IPS-11a (cell line): ENCODE data around the gene ECPAS.
"Not testable (repeated sequence)": the region's sequence is repeated elsewhere in the genome, so short reads cannot be mapped to it uniquely, and the experiment has no call there.

Source experiments
- H3K4me3 ChIP-seq: one replicate; pipeline ENCODE4 v1.5.1; 2013; ENCODE audit warnings: low read depth, low read length, control low read depth

Gene ECPAS

GRCh38 chr9:111483858-111484571 lies at the start of gene ECPAS:
ECPAS (minus strand) TSS chr9:111484383; CDS start chr9:111472918, 11,465 bp downstream.
- peak within 1 kb of the TSS; percentile 85 for H3K4me3 ChIP-seq

- no peak overlapping the region for H3K4me3 ChIP-seq
Observed at GRCh38 chr9:111533099-111533790, 49.1 kb upstream of the ECPAS start.

- no peak overlapping the region for H3K4me3 ChIP-seq
Observed at GRCh38 chr9:111531716-111532115, 47.5 kb upstream of the ECPAS start.

GRCh38 chr9:111529787-111530186 lies 45.6 kb upstream of the ECPAS start:
- H3K4me3 ChIP-seq, result no peak overlapping the region

GRCh38 chr9:111527347-111527746 lies 43.2 kb upstream of the ECPAS start:
- no peak overlapping the region for H3K4me3 ChIP-seq

GRCh38 chr9:111525056-111525977 lies 41.1 kb upstream of the ECPAS start, which contains the start of gene ZNF483:
ZNF483 (plus strand) TSS chr9:111525179; CDS start chr9:111527396, 2,217 bp downstream.
- H3K4me3 ChIP-seq, result peak within 1 kb of the TSS; percentile 86

GRCh38 chr9:111524731-111525055 lies 40.5 kb upstream of the ECPAS start:
- H3K4me3 ChIP-seq, result no peak overlapping the region

- H3K4me3 ChIP-seq, result no peak overlapping the region
Observed at GRCh38 chr9:111516061-111516465, 31.9 kb upstream of the ECPAS start.

GRCh38 chr9:111514967-111515366 lies 30.8 kb upstream of the ECPAS start:
- H3K4me3 ChIP-seq, result no peak overlapping the region

- not testable (repeated sequence) for H3K4me3 ChIP-seq
Observed at GRCh38 chr9:111511581-111511980, 27.4 kb upstream of the ECPAS start.

GRCh38 chr9:111502506-111502905 lies 18.3 kb upstream of the ECPAS start:
- H3K4me3 ChIP-seq, result no peak overlapping the region

- H3K4me3 ChIP-seq, result no peak overlapping the region
Observed at GRCh38 chr9:111501648-111502047, 17.5 kb upstream of the ECPAS start.

GRCh38 chr9:111501005-111501562 lies 16.9 kb upstream of the ECPAS start:
- no peak overlapping the region for H3K4me3 ChIP-seq

GRCh38 chr9:111497196-111497595 lies 13.0 kb upstream of the ECPAS start:
- not testable (repeated sequence) for H3K4me3 ChIP-seq

- H3K4me3 ChIP-seq, result peak overlapping the region; percentile 85
Observed at GRCh38 chr9:111484572-111484894, 350 bp upstream of the ECPAS start.

GRCh38 chr9:111483439-111483857 lies 735 bp downstream of the ECPAS start:
- H3K4me3 ChIP-seq, result peak overlapping the region; percentile 85

GRCh38 chr9:111482694-111483438 lies 1.3 kb downstream of the ECPAS start:
- H3K4me3 ChIP-seq, result peak overlapping the region; percentile 85

GRCh38 chr9:111481885-111482636 lies 2.1 kb downstream of the ECPAS start:
- H3K4me3 ChIP-seq, result peak overlapping the region; percentile 85

GRCh38 chr9:111477677-111478076 lies 6.5 kb downstream of the ECPAS start:
- no peak overlapping the region for H3K4me3 ChIP-seq

GRCh38 chr9:111475195-111475594 lies 9.0 kb downstream of the ECPAS start:
- H3K4me3 ChIP-seq, result no peak overlapping the region
